ENCODE measurements around the gene DMRT3.

Gene DMRT3

GRCh38 chr9:981491-981898 is 5.0 kb downstream of the DMRT3 start:
- no peaks in the 10 kb centered on the region for H4K20me1 ChIP-seq (ENCODE audit: control insufficient read depth, insufficient read depth, low read depth, low read length)
- H3K4me1 ChIP-seq (ENCODE audit: control insufficient read depth, low read length) = no peaks in the 10 kb centered on the region
- no peak for TF ChIP-seq EZH2phosphoT487 (IDR thresholded peaks at IDR 0.05; ENCODE audit: borderline replicate concordance, low read length)
- no peak for TF ChIP-seq CTCF (IDR thresholded peaks at IDR 0.05; ENCODE audit: low read depth, low read length, poor library complexity, severe bottlenecking)
- H3K27me3 ChIP-seq (ENCODE audit: control insufficient read depth, low read length) = peaks cover 66% of the 10 kb centered on the region
- no peaks in the 10 kb centered on the region for H3K9me3 ChIP-seq (ENCODE audit: control insufficient read depth, insufficient read depth, low read length)
- no peaks in the 10 kb centered on the region for H3F3A ChIP-seq (ENCODE audit: control insufficient read depth, insufficient read depth)
- no peaks in the 10 kb centered on the region for H3K9me2 ChIP-seq (replicated peaks; ENCODE audit: control insufficient read depth, low read length)
- no peak overlapping the region for H3K4me2 ChIP-seq (ENCODE audit: low read length)
- no peak overlapping the region for H3K4me3 ChIP-seq (ENCODE audit: low read length)
- H3K27ac ChIP-seq (ENCODE audit: low read depth, low read length) = no peak overlapping the region
- no peaks in the 10 kb centered on the region for H3K36me3 ChIP-seq (ENCODE audit: control insufficient read depth, low read length)
- H3K79me2 ChIP-seq (ENCODE audit: control insufficient read depth, low read length) = no peaks in the 10 kb centered on the region

GRCh38 chr9:982394-983230 is 6.2 kb downstream of the DMRT3 start:
- Histone ChIP-seq H3K36me3 (ENCODE audit: control insufficient read depth, low read length) (no peaks in the 10 kb centered on the region), H3K4me2 (ENCODE audit: low read length) (no peak overlapping the region), H3K27me3 (ENCODE audit: control insufficient read depth, low read length) (peaks cover 66% of the 10 kb centered on the region)

GRCh38 chr9:994005-994404 is 17.6 kb downstream of the DMRT3 start:
- Histone ChIP-seq H3K27ac (ENCODE audit: low read depth, low read length) (no peak overlapping the region), H3K9me2 (replicated peaks; ENCODE audit: control insufficient read depth, low read length) (no peaks in the 10 kb centered on the region), H3K4me2 (ENCODE audit: low read length) (no peak overlapping the region), H3K36me3 (ENCODE audit: control insufficient read depth, low read length) (no peaks in the 10 kb centered on the region; the same call in 1 of the 2 replicates), H3K4me3 (ENCODE audit: low read length) (no peak overlapping the region), H3K9me3 (ENCODE audit: control insufficient read depth, insufficient read depth, low read length) (peaks cover 9% of the 10 kb centered on the region), H4K20me1 (ENCODE audit: control insufficient read depth, insufficient read depth, low read depth, low read length) (no peaks in the 10 kb centered on the region), H3K4me1 (ENCODE audit: control insufficient read depth, low read length) (peaks cover 11% of the 10 kb centered on the region), H3K79me2 (ENCODE audit: control insufficient read depth, low read length) (no peaks in the 10 kb centered on the region), H3K27me3 (ENCODE audit: control insufficient read depth, low read length) (no peaks in the 10 kb centered on the region), H3F3A (ENCODE audit: control insufficient read depth, insufficient read depth) (peaks cover 6% of the 10 kb centered on the region)
- TF ChIP-seq EZH2phosphoT487 (IDR thresholded peaks at IDR 0.05; ENCODE audit: borderline replicate concordance, low read length) = no peak
- TF ChIP-seq CTCF (IDR thresholded peaks at IDR 0.05; ENCODE audit: low read depth, low read length, poor library complexity, severe bottlenecking) = no peak

More at GRCh38 chr9:982394-983230, 6.2 kb downstream of the DMRT3 start:
- peak; percentile 61; the same call in 1 of the 2 replicates for TF ChIP-seq EZH2phosphoT487 (IDR thresholded peaks at IDR 0.05; ENCODE audit: borderline replicate concordance, low read length)
- TF ChIP-seq CTCF (IDR thresholded peaks at IDR 0.05; ENCODE audit: low read depth, low read length, poor library complexity, severe bottlenecking) = no peak
- Histone ChIP-seq H3K9me2 (replicated peaks; ENCODE audit: control insufficient read depth, low read length) (no peaks in the 10 kb centered on the region), H4K20me1 (ENCODE audit: control insufficient read depth, insufficient read depth, low read depth, low read length) (no peaks in the 10 kb centered on the region), H3K79me2 (ENCODE audit: control insufficient read depth, low read length) (no peaks in the 10 kb centered on the region), H3F3A (ENCODE audit: control insufficient read depth, insufficient read depth) (no peaks in the 10 kb centered on the region), H3K4me3 (ENCODE audit: low read length) (no peak overlapping the region), H3K27ac (ENCODE audit: low read depth, low read length) (no peak overlapping the region), H3K4me1 (ENCODE audit: control insufficient read depth, low read length) (no peaks in the 10 kb centered on the region), H3K9me3 (ENCODE audit: control insufficient read depth, insufficient read depth, low read length) (no peaks in the 10 kb centered on the region)
